Heart right ventricle (tissue), 16 donors: ENCODE results near the gene QPCT. TPM values are rescaled to one million over a fixed set of nuclear protein-coding genes. Genes with fewer than 3 reads are reported as not detected.

Experiments used
- ATAC-seq, 8 donors: fragments of 200-7000 bp; cut with Tn5 transposase; one replicate each; pipeline ENCODE4 v1.9.1; 2020; ENCODE audit warnings: mild to moderate bottlenecking in 8 of 8, moderate library complexity in 8 of 8, moderate number of reproducible peaks in 1 of 8
- DNase-seq, 2 donors: peaks; one replicate each; pipeline ENCODE4 v3.0.0-alpha.2; 2020
- H3K27ac ChIP-seq, 10 donors: fragments of 200-600 bp; sonication (generic) in 2 of 10; one replicate each; pipeline versions ENCODE4 v1.5.0 to v1.8.0; 2020 to 2022; ENCODE audit warnings: mild to moderate bottlenecking in 3 of 10
- H3K27me3 ChIP-seq, 7 donors: fragments of 200-600 bp; one replicate each; pipeline ENCODE4 v1.8.0; 2021 to 2022; ENCODE audit warnings: mild to moderate bottlenecking in 2 of 7
- H3K36me3 ChIP-seq, 9 donors: fragments of 200-600 bp; sonication (generic) in 1 of 9; one replicate each; pipeline versions ENCODE4 v1.5.0 to v1.8.0; 2020 to 2022; ENCODE audit warnings: mild to moderate bottlenecking in 2 of 9
- H3K4me1 ChIP-seq, 9 donors: fragments of 200-600 bp; sonication (generic) in 1 of 9; one replicate each; pipeline versions ENCODE4 v1.5.0 to v1.8.0; 2020 to 2022; ENCODE audit warnings: mild to moderate bottlenecking in 4 of 9
- H3K4me3 ChIP-seq, 10 donors: fragments of 200-600 bp; sonication (generic) in 2 of 10; one replicate each; pipeline versions ENCODE4 v1.5.0 to v1.8.0; 2020 to 2022; ENCODE audit warnings: mild to moderate bottlenecking in 7 of 10, moderate library complexity in 2 of 10
- H3K9me3 ChIP-seq, 11 donors: fragments of 200-600 bp in 10 of 11; sonication (generic) in 2 of 11; one replicate each; pipeline versions ENCODE4 v1.5.0 to v1.8.0; 2013 to 2022; ENCODE audit warnings: mild to moderate bottlenecking in 2 of 11, control low read depth in 1 of 11, moderate library complexity in 1 of 11
- WGBS, 2 donors: extraction: QIAGEN DNeasy Blood & Tissue Kit; methylation state at CpG; one replicate each; pipeline ENCODE4 v1.1.7; 2013; ENCODE audit warnings: inconsistent platforms in 1 of 2; 5-methylcytosine and 5-hydroxymethylcytosine counted together
- intact Hi-C, 10 donors: fragments of 100-400 bp; cut with DNase I; formaldehyde crosslinking; loops; one replicate each; pipeline versions ENCODE4 v1.11.1 to v1.14.2; 2022
- polyA plus RNA-seq, 2 donors: library from polyadenylated mRNA; stranded (reverse); fragments of 200-250 nt; gene quantifications; one replicate each; pipeline ENCODE4 v1.2.3, GENCODE V29; 2013
- total RNA-seq, 10 donors: library from RNA; stranded (reverse); fragmentation: NEBNext Ultra II Directional in 3 of 10; extraction: Animal tissue kit (Norgen Biotek cat#: 25700) in 3 of 10; gene quantifications; one replicate each; pipeline versions ENCODE4 v1.2.1 to v1.2.4, GENCODE V29; 2021 to 2023
- TF ChIP-seq, protein P1 (sequence below), 9 donors: fragments of 200-600 bp; sonication (generic) in 2 of 9; IDR thresholded peaks; one replicate each; pipeline versions ENCODE4 v1.5.0 to v1.8.0; 2021 to 2022; ENCODE audit warnings: antibody characterized with exemption in 9 of 9, mild to moderate bottlenecking in 5 of 9, moderate library complexity in 1 of 9
- donor health status: Arrhythmogenic right ventricular cardiomyopathy.
- donor health status: ischemic (EF 13 %, LVEDD 7.1; RV severe dilation, severe dysfunction).
- donor health status: healthy with polysubstance abuse.
- donor health status: DM: no; HTN: yes; CAD: no.
- donor health status: DM: no; HTN: no; CAD: no.
- donor health status: ischemic (EF 25% LVEDD 6.9; RV normal size, moderate dysfunction).
- donor health status: ischemic (EF 25% LVEDD 5.7; RV mildly dilated, moderate dysfunction).
- donor health status: healthy.
- donor health status: DM: yes; HTN: yes; CAD: no.
- donor health status: Ischemic cardiomyopathy.
- donor health status: ischemic (EF 35%, LVEDD 5.7; RV mildly dilated, moderate dysfunction).
- donor health status: nonischemic (EF 11% LVEDD 7.7; RV severe dilation, severe dysfunction).
- donor health status: DM: yes; HTN: yes; CAD: no.
- donor health status: PGD.
- donor health status: ischemic (EF 29% LVEDD 5.4; RV normal size, mild dysfunction).
- donor health status: nonischemic (EF 23%, LVEDD 6.1; RV moderate dilation, normal function).

QPCT gene
- total and polyA plus RNA-seq, 12 donors, result 0.54 to 8.1 (median 2.4) TPM

DNA sequence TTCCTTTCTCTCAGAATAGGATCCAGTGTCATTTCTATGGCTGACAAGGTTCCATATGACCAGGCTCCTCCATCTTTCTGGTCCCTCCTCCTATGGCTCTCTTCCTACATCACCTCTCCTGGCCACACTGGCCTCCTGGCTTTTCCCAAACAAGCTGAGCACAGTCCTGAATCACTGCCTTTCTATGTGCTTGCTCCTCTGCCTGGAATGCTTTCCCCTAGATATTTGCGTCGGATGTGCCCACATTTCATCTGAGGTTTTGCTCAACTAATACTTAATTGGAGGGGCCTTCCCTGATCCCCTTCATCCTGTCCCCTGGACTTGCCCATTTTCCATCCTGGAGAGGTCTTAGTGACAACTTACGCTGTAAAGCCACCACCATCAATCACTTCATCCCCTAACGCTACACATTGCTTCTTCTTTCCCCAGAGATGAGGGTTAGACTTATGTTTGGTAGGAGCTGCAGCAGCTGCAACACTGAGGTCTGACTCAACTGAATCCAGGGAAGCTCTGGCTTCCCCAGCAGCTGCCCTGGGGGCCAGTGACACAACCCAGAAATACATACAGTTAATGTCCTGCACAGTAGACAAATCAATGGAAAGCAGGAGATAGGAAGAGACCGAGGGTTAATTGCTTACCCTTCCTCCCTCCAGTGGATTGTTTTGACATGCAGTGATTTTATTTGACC is 42.9 kb downstream of the QPCT start:
- H3K27me3 ChIP-seq, result no peaks in the 10 kb centered on the region
- intact Hi-C loops, result no loop called here
- TF ChIP-seq, protein P1, sequence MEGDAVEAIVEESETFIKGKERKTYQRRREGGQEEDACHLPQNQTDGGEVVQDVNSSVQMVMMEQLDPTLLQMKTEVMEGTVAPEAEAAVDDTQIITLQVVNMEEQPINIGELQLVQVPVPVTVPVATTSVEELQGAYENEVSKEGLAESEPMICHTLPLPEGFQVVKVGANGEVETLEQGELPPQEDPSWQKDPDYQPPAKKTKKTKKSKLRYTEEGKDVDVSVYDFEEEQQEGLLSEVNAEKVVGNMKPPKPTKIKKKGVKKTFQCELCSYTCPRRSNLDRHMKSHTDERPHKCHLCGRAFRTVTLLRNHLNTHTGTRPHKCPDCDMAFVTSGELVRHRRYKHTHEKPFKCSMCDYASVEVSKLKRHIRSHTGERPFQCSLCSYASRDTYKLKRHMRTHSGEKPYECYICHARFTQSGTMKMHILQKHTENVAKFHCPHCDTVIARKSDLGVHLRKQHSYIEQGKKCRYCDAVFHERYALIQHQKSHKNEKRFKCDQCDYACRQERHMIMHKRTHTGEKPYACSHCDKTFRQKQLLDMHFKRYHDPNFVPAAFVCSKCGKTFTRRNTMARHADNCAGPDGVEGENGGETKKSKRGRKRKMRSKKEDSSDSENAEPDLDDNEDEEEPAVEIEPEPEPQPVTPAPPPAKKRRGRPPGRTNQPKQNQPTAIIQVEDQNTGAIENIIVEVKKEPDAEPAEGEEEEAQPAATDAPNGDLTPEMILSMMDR (IDR thresholded peaks at IDR 0.05), result no peak
- peaks cover 0 to 32% (median 16%) of the 10 kb centered on the region in 9 donors for H3K4me1 ChIP-seq
- H3K27ac ChIP-seq, result no peak overlapping the region
- 90 to 92% methylated on average over 5 of the region's 5 CpGs for WGBS, 2 donors
- no peaks in the 10 kb centered on the region for H3K9me3 ChIP-seq
- H3K36me3 ChIP-seq, result no peaks in the 10 kb centered on the region
- no peak overlapping the region for H3K4me3 ChIP-seq
- DNase-seq (no peak), ATAC-seq (no peak)

DNA sequence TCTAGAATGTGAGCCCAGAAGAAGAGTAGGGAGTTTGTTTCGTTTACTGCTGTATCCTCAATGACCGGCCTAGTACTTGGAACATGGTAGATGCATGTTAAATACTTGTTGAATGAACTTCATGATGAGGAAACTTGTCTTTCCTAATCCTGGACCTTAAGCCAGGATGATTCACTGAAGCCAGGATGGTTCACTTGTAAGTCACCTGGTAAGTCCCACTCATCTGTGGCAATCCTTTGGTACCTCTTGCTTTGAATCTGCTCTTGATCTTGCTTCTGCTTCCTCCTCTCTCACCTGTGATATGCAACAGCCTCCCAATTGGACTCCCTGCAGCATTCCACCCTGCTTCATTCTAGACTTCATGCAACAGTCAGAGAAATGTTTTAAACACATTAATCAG is 43.6 kb downstream of the QPCT start:
- H3K27ac ChIP-seq, result no peak overlapping the region
- H3K27me3 ChIP-seq, result no peaks in the 10 kb centered on the region
- H3K9me3 ChIP-seq, result no peaks in the 10 kb centered on the region
- WGBS, 2 donors, result 95 to 97% methylated on average over 2 of the region's 2 CpGs
- DNase-seq (no peak), ATAC-seq (no peak)
- H3K4me3 ChIP-seq, result no peak overlapping the region
- H3K4me1 ChIP-seq, result peaks cover 0 to 32% (median 16%) of the 10 kb centered on the region in 9 donors
- H3K36me3 ChIP-seq, result no peaks in the 10 kb centered on the region
- TF ChIP-seq, protein P1 (IDR thresholded peaks at IDR 0.05), result no peak
- intact Hi-C loops, result no loop called here

DNA sequence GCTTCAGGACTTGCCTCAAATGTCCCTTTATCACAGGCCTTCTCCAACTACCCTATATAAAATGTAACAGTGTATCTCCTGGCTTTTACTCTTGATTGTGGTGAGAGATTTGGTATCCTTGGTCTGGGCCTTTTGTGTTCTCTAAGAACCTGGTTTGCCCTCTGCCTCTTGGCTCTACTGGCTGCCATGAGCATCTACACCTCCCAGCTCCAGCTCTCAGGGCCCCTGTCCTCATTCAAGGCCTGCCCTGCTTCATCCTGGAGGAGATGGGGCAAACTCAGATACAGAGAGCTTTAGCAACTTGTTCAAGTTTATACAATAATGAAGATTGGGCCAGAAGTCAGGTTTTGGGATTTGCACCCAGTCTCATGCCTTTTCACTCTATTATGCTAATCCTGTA is 45.0 kb downstream of the QPCT start:
- DNase-seq, result no peak
- Histone ChIP-seq H3K36me3 (no peaks in the 10 kb centered on the region), H3K4me3 (no peak overlapping the region), H3K27me3 (no peaks in the 10 kb centered on the region), H3K27ac (peak overlapping the region in 4 of 10 donors; percentile 14 to 72 (median 40)), H3K9me3 (no peaks in the 10 kb centered on the region), H3K4me1 (peaks cover 0 to 32% (median 16%) of the 10 kb centered on the region in 9 donors)
- ATAC-seq, result no peak
- intact Hi-C loops, result no loop called here
- TF ChIP-seq, protein P1 (IDR thresholded peaks at IDR 0.05), result no peak

DNA sequence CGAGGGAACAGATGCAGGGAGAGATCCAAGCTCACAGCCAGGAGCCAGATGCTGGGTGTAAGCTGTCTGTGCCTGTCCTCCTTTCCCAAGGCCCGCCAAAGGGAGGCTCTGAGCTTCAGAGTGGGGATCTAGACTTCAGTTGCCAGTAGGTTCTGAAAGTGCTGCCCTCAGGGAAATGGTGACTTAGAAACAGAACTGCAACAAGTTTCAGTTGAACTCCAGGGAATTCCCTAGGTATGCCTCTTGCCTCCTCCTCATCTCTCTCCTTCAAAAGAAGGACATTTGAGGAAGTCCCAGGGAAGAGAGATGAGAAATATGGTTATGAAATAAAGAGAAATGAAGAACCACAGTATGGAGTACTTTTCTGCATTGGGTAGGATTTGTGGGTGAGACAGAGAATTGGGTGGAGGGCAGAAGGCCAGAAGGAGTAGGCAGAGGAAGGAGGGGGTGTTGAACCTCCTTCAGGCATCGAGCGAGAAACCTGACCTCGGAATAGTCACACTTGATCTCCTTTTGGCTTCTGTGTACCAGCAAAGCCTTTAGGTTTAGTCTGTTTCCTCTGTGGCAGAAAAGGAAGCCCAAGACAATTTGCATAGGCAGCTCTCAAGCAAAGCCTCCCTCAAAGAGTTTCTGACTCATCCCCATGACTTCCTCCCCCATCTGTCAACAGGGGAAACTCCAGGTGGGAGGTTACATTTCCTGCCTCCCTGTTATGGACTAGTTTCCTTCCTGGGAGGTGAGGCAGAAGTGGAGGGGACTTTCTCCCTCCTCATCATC is 45.7 kb downstream of the QPCT start:
- DNase-seq (peak in 1 of 2 donors; percentile 26), ATAC-seq (peak in 6 of 8 donors; percentile 49 to 90 (median 77))
- Histone ChIP-seq H3K9me3 (no peaks in the 10 kb centered on the region), H3K27ac (peak overlapping the region in 7 of 10 donors; percentile 14 to 72 (median 48)), H3K4me1 (peaks cover 0 to 32% (median 16%) of the 10 kb centered on the region in 9 donors), H3K27me3 (no peaks in the 10 kb centered on the region), H3K4me3 (no peak overlapping the region), H3K36me3 (no peaks in the 10 kb centered on the region)
- intact Hi-C loops, result loop anchor here in 5 of 10 donors (5.0 to 10.0 kb wide), 2 partner anchors 487 to 885 kb away; no protein-coding TSS in a partner anchor
- TF ChIP-seq, protein P1 (IDR thresholded peaks at IDR 0.05), result no peak
- 55 to 67% methylated on average over 5 of the region's 5 CpGs for WGBS, 2 donors
